ENCODE measurements around the gene PTX4.

DNA sequence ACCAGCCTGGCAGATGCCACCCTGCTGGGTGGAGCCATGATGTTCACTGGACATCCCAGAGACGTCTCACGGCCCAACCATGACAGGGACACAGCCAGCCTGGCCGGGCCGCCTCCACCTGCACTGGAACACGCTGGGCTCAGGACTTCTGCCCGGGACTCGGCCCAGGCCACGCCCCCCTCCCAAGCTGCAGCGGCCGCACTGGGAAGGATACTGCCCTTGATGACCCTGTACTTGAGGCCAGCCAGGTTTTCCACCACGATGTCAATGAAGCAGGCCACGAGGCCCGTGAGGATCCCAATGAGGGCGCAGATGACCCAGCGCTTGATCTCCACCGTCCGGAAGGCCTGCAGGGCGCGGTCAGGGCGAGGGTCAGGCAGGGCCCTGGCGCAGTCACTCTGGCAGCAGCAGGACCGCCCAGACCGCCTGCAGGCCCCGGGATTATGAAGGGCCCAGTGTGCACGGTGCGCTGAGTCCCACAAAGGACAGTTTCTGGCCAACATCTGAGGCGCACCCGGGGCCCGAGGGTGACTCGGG, 28.1 kb downstream of the PTX4 start:
- TF ChIP-seq CTCF (IDR thresholded peaks at IDR 0.05) (no peak), POLR2A (IDR thresholded peaks at IDR 0.05) (no peak), POLR2AphosphoS5 (IDR thresholded peaks at IDR 0.05) (no peak), EP300 (IDR thresholded peaks at IDR 0.05) (no peak)

Data from gastroesophageal sphincter (tissue), 3 donors.